Natural killer cell (primary cell): ENCODE measurements around the gene ANKRD30A. TPM values are rescaled to one million over a fixed set of nuclear protein-coding genes. Genes with fewer than 3 reads are reported as not detected.

Experiments used
- ATAC-seq, 3 donors: fragments of 150-1000 bp in 2 of 3; fragments of 200-7000 bp in 1 of 3; cut with Tn5 transposase; 1 replicate in 1 of 3; 2 replicates in 2 of 3; pipeline ENCODE4 v1.10.0; 2021; ENCODE audit warnings: mild to moderate bottlenecking in 2 of 3, moderate library complexity in 2 of 3
- DNase-seq, 2 donors: peaks; one replicate each; pipeline versions ENCODE4 v3.0.0 to v3.0.0-alpha.2; 2013 to 2021; ENCODE audit warnings: mixed read lengths in 1 of 2
- H3K27ac ChIP-seq: one replicate; pipeline ENCODE4 v1.5.1; 2013; ENCODE audit warnings: mild to moderate bottlenecking, low read length
- H3K27me3 ChIP-seq: one replicate; pipeline ENCODE4 v1.6.1; 2013; ENCODE audit warnings: low read length; ENCODE audit not compliant: control insufficient read depth, insufficient read depth
- H3K36me3 ChIP-seq: one replicate; pipeline ENCODE4 v1.6.1; 2013; ENCODE audit warnings: low read length; ENCODE audit not compliant: control insufficient read depth, insufficient read depth
- H3K4me1 ChIP-seq: one replicate; pipeline ENCODE4 v1.6.1; 2013; ENCODE audit warnings: low read length; ENCODE audit not compliant: control insufficient read depth, insufficient read depth
- H3K4me3 ChIP-seq: one replicate; pipeline ENCODE4 v1.5.1; 2013; ENCODE audit warnings: low read length
- H3K9me3 ChIP-seq: one replicate; pipeline ENCODE4 v1.6.1; 2013; ENCODE audit warnings: low read length; ENCODE audit not compliant: control insufficient read depth, insufficient read depth
- H3K27ac Mint-ChIP-seq, 2 donors: one replicate each; pipeline ENCODE4 v1.8.0; 2022; ENCODE audit warnings: mild to moderate bottlenecking in 2 of 2, mixed read lengths in 2 of 2, moderate library complexity in 1 of 2
- H3K27me3 Mint-ChIP-seq, 2 donors: one replicate each; pipeline ENCODE4 v1.8.0; 2022; ENCODE audit warnings: low read depth in 2 of 2, mixed read lengths in 2 of 2
- H3K36me3 Mint-ChIP-seq: one replicate; pipeline ENCODE4 v1.8.0; 2022; ENCODE audit warnings: mixed read lengths
- H3K4me1 Mint-ChIP-seq, 2 donors: one replicate each; pipeline ENCODE4 v1.8.0; 2022; ENCODE audit warnings: mixed read lengths in 2 of 2
- H3K4me3 Mint-ChIP-seq: one replicate; pipeline ENCODE4 v1.8.0; 2022; ENCODE audit warnings: mild to moderate bottlenecking, moderate library complexity, mixed read lengths
- H3K9me3 Mint-ChIP-seq, 2 donors: one replicate each; pipeline ENCODE4 v1.8.0; 2022; ENCODE audit warnings: mixed read lengths in 2 of 2
- WGBS: methylation state at CpG from one replicate; pipeline ENCODE4 v1.1.7; 2013; ENCODE audit warnings: missing lambda C conversion rate; ENCODE audit not compliant: insufficient coverage; 5-methylcytosine and 5-hydroxymethylcytosine counted together
- intact Hi-C: fragments of 100-400 bp; cut with micrococcal nuclease; formaldehyde crosslinking; loops from one replicate; pipeline ENCODE4 v1.14.2; 2022
- total RNA-seq, 4 donors: library from RNA; stranded (reverse); fragments of 120-200 nt in 1 of 4; gene quantifications; one replicate each; pipeline versions ENCODE4 v1.2.3 to v1.2.4, GENCODE V29; 2013 to 2022
- TF ChIP-seq, protein P1 (sequence below): fragments of 200-600 bp; IDR thresholded peaks from one replicate; pipeline ENCODE4 v1.8.0; 2022; ENCODE audit warnings: antibody characterized with exemption

The ANKRD30A gene
- total RNA-seq, 3 donors from 2014 or later (not counting 1 experiment from before 2014, with no cell fraction given) = not detected

GRCh38 chr10:37222046-37222445, 96.6 kb downstream of the ANKRD30A start:
- H3K9me3 Mint-ChIP-seq = peaks cover 16 to 27% of the 10 kb centered on the region in 2 donors
- no peaks in the 10 kb centered on the region for H3K4me1 Mint-ChIP-seq
- H3K9me3 ChIP-seq = no peaks in the 10 kb centered on the region
- no peak overlapping the region for H3K27ac Mint-ChIP-seq
- intact Hi-C loops = no loop called here
- H3K27me3 ChIP-seq = no peaks in the 10 kb centered on the region
- ATAC-seq = no peak
- H3K4me1 ChIP-seq = no peaks in the 10 kb centered on the region
- H3K36me3 Mint-ChIP-seq = peaks cover 7% of the 10 kb centered on the region
- no peaks in the 10 kb centered on the region for H3K36me3 ChIP-seq
- TF ChIP-seq, protein P1, sequence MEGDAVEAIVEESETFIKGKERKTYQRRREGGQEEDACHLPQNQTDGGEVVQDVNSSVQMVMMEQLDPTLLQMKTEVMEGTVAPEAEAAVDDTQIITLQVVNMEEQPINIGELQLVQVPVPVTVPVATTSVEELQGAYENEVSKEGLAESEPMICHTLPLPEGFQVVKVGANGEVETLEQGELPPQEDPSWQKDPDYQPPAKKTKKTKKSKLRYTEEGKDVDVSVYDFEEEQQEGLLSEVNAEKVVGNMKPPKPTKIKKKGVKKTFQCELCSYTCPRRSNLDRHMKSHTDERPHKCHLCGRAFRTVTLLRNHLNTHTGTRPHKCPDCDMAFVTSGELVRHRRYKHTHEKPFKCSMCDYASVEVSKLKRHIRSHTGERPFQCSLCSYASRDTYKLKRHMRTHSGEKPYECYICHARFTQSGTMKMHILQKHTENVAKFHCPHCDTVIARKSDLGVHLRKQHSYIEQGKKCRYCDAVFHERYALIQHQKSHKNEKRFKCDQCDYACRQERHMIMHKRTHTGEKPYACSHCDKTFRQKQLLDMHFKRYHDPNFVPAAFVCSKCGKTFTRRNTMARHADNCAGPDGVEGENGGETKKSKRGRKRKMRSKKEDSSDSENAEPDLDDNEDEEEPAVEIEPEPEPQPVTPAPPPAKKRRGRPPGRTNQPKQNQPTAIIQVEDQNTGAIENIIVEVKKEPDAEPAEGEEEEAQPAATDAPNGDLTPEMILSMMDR = no peak
- 40% methylated on average over 1 of the region's 2 CpGs for WGBS
- no peak overlapping the region for H3K27ac ChIP-seq
- no peaks in the 10 kb centered on the region for H3K27me3 Mint-ChIP-seq
- DNase-seq = no peak
- H3K4me3 Mint-ChIP-seq = no peak overlapping the region
- no peak overlapping the region for H3K4me3 ChIP-seq

GRCh38 chr10:37225163-37225562, 99.8 kb downstream of the ANKRD30A start:
- H3K36me3 Mint-ChIP-seq = no peaks in the 10 kb centered on the region
- TF ChIP-seq, protein P1 = no peak
- H3K27ac Mint-ChIP-seq = no peak overlapping the region
- Histone ChIP-seq H3K4me3 (no peak overlapping the region), H3K27ac (no peak overlapping the region), H3K36me3 (no peaks in the 10 kb centered on the region), H3K9me3 (peaks cover 3% of the 10 kb centered on the region), H3K27me3 (no peaks in the 10 kb centered on the region), H3K4me1 (no peaks in the 10 kb centered on the region)
- no peak overlapping the region for H3K4me3 Mint-ChIP-seq
- DNase-seq = no peak
- no peak for ATAC-seq
- H3K4me1 Mint-ChIP-seq = no peaks in the 10 kb centered on the region
- no CpG with 5 or more reads among the region's 2 CpGs for WGBS
- peaks cover 9 to 15% of the 10 kb centered on the region in 2 donors for H3K9me3 Mint-ChIP-seq
- intact Hi-C loops = no loop called here
- no peaks in the 10 kb centered on the region for H3K27me3 Mint-ChIP-seq

- Histone ChIP-seq H3K4me1 (no peaks in the 10 kb centered on the region), H3K27me3 (no peaks in the 10 kb centered on the region), H3K36me3 (no peaks in the 10 kb centered on the region), H3K9me3 (peaks cover 3% of the 10 kb centered on the region), H3K27ac (no peak overlapping the region), H3K4me3 (no peak overlapping the region)
- Mint-ChIP-seq H3K9me3 (peaks cover 8 to 15% of the 10 kb centered on the region in 2 donors), H3K4me1 (no peaks in the 10 kb centered on the region), H3K4me3 (no peak overlapping the region), H3K27ac (no peak overlapping the region), H3K27me3 (no peaks in the 10 kb centered on the region), H3K36me3 (no peaks in the 10 kb centered on the region)
- DNase-seq (no peak), ATAC-seq (no peak)
- intact Hi-C loops = no loop called here
- TF ChIP-seq, protein P1 = no peak
These were observed 101.1 kb downstream of the ANKRD30A start for GRCh38 chr10:37226524-37226923.

GRCh38 chr10:37234692-37235091, 109.3 kb downstream of the ANKRD30A start:
- Mint-ChIP-seq H3K36me3 (no peaks in the 10 kb centered on the region), H3K27me3 (no peaks in the 10 kb centered on the region), H3K4me1 (no peaks in the 10 kb centered on the region), H3K9me3 (peaks cover 2 to 9% of the 10 kb centered on the region in 2 donors), H3K27ac (no peak overlapping the region), H3K4me3 (no peak overlapping the region)
- TF ChIP-seq, protein P1 = no peak
- Histone ChIP-seq H3K9me3 (no peaks in the 10 kb centered on the region), H3K4me1 (no peaks in the 10 kb centered on the region), H3K36me3 (no peaks in the 10 kb centered on the region), H3K27ac (no peak overlapping the region), H3K4me3 (no peak overlapping the region), H3K27me3 (no peaks in the 10 kb centered on the region)
- ATAC-seq (no peak), DNase-seq (no peak)
- intact Hi-C loops = no loop called here
- 90% methylated on average over 3 of the region's 3 CpGs for WGBS
